ENCODE results near the gene GIGYF2. TPM values are rescaled to one million over a fixed set of nuclear protein-coding genes. Genes with fewer than 3 reads are reported as not detected.

Gene GIGYF2
- total RNA-seq, 1 experiment from 2014 or later: 55.3 TPM

DNA sequence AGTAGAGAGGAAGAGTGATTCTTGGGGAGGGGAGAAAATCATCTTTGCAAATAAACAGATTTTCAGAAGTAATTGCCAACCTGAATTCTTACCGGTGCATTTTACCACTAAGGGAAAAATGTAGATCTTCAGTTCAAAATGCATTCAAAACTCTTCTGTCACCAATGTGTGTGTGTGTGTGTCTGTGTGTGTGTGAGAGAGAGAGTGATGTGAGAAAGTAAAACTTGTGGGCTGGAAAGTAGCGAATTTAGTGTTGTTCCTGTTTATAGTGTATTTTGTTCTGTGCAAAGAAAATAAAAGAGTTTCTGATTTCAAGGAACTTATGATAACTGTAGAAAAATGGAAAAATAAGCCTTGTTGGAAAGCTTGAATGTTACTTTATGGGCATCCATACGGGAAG, 52.2 kb downstream of the GIGYF2 start:
- H2AFZ ChIP-seq (ENCODE audit: low read length): no peak overlapping the region
- H4K8ac ChIP-seq (replicated peaks; ENCODE audit: insufficient read length, low read depth, low read length): no peak overlapping the region
- no peaks in the 10 kb centered on the region for H3K9me3 ChIP-seq (ENCODE audit: control insufficient read depth, low read depth, low read length)
- no peak overlapping the region for H2BK12ac ChIP-seq (ENCODE audit: insufficient read length, low read depth, low read length)
- H2BK5ac ChIP-seq (ENCODE audit: insufficient read length, low read length): no peak overlapping the region
- no peak overlapping the region for H2BK15ac ChIP-seq (ENCODE audit: low read depth, low read length)
- H3K4ac ChIP-seq (ENCODE audit: low read depth, low read length): no peak overlapping the region
- no peak overlapping the region for H3K18ac ChIP-seq (ENCODE audit: insufficient read length, low read depth, low read length)
- H3K9ac ChIP-seq (ENCODE audit: extremely low read depth, insufficient read length, low read length): no peak overlapping the region
- TF ChIP-seq, protein P1, sequence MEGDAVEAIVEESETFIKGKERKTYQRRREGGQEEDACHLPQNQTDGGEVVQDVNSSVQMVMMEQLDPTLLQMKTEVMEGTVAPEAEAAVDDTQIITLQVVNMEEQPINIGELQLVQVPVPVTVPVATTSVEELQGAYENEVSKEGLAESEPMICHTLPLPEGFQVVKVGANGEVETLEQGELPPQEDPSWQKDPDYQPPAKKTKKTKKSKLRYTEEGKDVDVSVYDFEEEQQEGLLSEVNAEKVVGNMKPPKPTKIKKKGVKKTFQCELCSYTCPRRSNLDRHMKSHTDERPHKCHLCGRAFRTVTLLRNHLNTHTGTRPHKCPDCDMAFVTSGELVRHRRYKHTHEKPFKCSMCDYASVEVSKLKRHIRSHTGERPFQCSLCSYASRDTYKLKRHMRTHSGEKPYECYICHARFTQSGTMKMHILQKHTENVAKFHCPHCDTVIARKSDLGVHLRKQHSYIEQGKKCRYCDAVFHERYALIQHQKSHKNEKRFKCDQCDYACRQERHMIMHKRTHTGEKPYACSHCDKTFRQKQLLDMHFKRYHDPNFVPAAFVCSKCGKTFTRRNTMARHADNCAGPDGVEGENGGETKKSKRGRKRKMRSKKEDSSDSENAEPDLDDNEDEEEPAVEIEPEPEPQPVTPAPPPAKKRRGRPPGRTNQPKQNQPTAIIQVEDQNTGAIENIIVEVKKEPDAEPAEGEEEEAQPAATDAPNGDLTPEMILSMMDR (conservative IDR thresholded peaks at IDR 0.05): no peak
- H3K23me2 ChIP-seq (ENCODE audit: insufficient read length, low read depth, low read length, poor library complexity, severe bottlenecking): no peaks in the 10 kb centered on the region
- H3K9me3 Mint-ChIP-seq: no peaks in the 10 kb centered on the region
- H4K5ac ChIP-seq (ENCODE audit: insufficient read length, low read depth, low read length): no peak overlapping the region
- H3K14ac ChIP-seq (ENCODE audit: insufficient read depth, low read length): no peak overlapping the region
- H2BK120ac ChIP-seq (ENCODE audit: low read depth, low read length, poor library complexity, severe bottlenecking): no peak overlapping the region
- H3K36me3 Mint-ChIP-seq (ENCODE audit: insufficient read depth in 1 of 3, low read depth in 3 of 3): peaks cover 11 to 42% (median 41%) of the 10 kb centered on the region in 3 experiments; a peak in 6 of 7 replicates
- no peaks in the 10 kb centered on the region for H3K79me1 ChIP-seq (ENCODE audit: insufficient read depth, low read depth, low read length, poor library complexity, severe bottlenecking)
- no peaks in the 10 kb centered on the region for H4K20me1 ChIP-seq (ENCODE audit: control insufficient read depth, insufficient read depth, insufficient read length)
- H3T11ph ChIP-seq (ENCODE audit: low read length): no peak overlapping the region
- no peaks in the 10 kb centered on the region for H3K4me1 Mint-ChIP-seq
- H2BK20ac ChIP-seq (ENCODE audit: low read depth, low read length, poor library complexity, severe bottlenecking): no peak overlapping the region
- no peak overlapping the region for H3K56ac ChIP-seq (ENCODE audit: insufficient read length, low read depth, low read length)
- H3K4me3 Mint-ChIP-seq: no peak overlapping the region
- no peak for DNase-seq
- H3K27ac Mint-ChIP-seq: no peak overlapping the region
- H3K23ac ChIP-seq (ENCODE audit: insufficient read length, low read depth, low read length): no peak overlapping the region
- H3K4me1 ChIP-seq (ENCODE audit: insufficient read depth, low read length): no peaks in the 10 kb centered on the region
- no peaks in the 10 kb centered on the region for H3K79me2 ChIP-seq (ENCODE audit: insufficient read depth, low read length)
- no peak overlapping the region for H2AK5ac ChIP-seq (ENCODE audit: insufficient read length, low read length)
- no peak overlapping the region for H4K91ac ChIP-seq (ENCODE audit: insufficient read length, low read depth, low read length)
- no peak overlapping the region for H3K4me2 ChIP-seq (ENCODE audit: insufficient read depth, insufficient read length, low read length)
- no CpG with 5 or more reads among the region's 3 CpGs for WGBS (ENCODE audit: extremely low coverage, insufficient read length, low lambda C conversion rate)
- H3K27ac ChIP-seq (ENCODE audit: insufficient read length, low read depth, low read length): no peak overlapping the region
- H3K27me3 Mint-ChIP-seq (ENCODE audit: low read depth): no peaks in the 10 kb centered on the region; the same call in 1 of the 2 replicates
- no peaks in the 10 kb centered on the region for H3K27me3 ChIP-seq (ENCODE audit: insufficient read depth, low read length)

All from H9 (cell line).